Loucy (cell line): ENCODE measurements around the gene SLC17A2.
A peak's percentile ranks its signal among the peaks of the same experiment; 100 is the strongest.

Experiments used
- H2AFZ ChIP-seq: fragments of 200-600 bp; sonication (generic); 2 replicates; pipeline ENCODE4 v1.6.0; 2016; ENCODE audit warnings: antibody characterized with exemption, mild to moderate bottlenecking, low read length, moderate library complexity
- H3F3A ChIP-seq: fragments of 200-600 bp; 2 replicates; pipeline ENCODE4 v1.6.0; 2016; ENCODE audit warnings: antibody characterized with exemption, low read depth, mild to moderate bottlenecking
- H3K27me3 ChIP-seq: fragments of 200-600 bp; sonication (generic); 2 replicates; pipeline ENCODE4 v1.6.1; 2014; ENCODE audit warnings: low read length, mild to moderate bottlenecking; ENCODE audit not compliant: insufficient read depth, poor library complexity, severe bottlenecking
- H3K36me3 ChIP-seq: fragments of 200-600 bp; sonication (generic); 2 replicates; pipeline ENCODE4 v1.6.1; 2016; ENCODE audit warnings: low read length; ENCODE audit not compliant: insufficient read depth
- H3K4me1 ChIP-seq: fragments of 200-600 bp; sonication (generic); 2 replicates; pipeline ENCODE4 v1.5.1; 2014; ENCODE audit warnings: low read length, mild to moderate bottlenecking; ENCODE audit not compliant: insufficient read depth, poor library complexity, severe bottlenecking
- H3K4me2 ChIP-seq: fragments of 200-600 bp; sonication (generic); 2 replicates; pipeline ENCODE4 v1.6.0; 2014; ENCODE audit warnings: antibody characterized with exemption, low read length, low read depth, mild to moderate bottlenecking; ENCODE audit not compliant: poor library complexity, severe bottlenecking
- H3K4me3 ChIP-seq: fragments of 200-600 bp; sonication (generic); 2 replicates; pipeline ENCODE4 v1.5.1; 2014; ENCODE audit warnings: low read length, mild to moderate bottlenecking, mixed read lengths; ENCODE audit not compliant: poor library complexity, severe bottlenecking
- H3K79me2 ChIP-seq: fragments of 200-600 bp; sonication (generic); 2 replicates; pipeline ENCODE4 v1.6.1; 2014; ENCODE audit warnings: low read length; ENCODE audit not compliant: insufficient read depth
- H3K9ac ChIP-seq: fragments of 200-600 bp; sonication (generic); 2 replicates; pipeline ENCODE4 v1.6.0; 2014; ENCODE audit warnings: mild to moderate bottlenecking, low read depth, low read length, moderate library complexity; ENCODE audit not compliant: poor library complexity, severe bottlenecking
- H3K9me2 ChIP-seq: fragments of 200-600 bp; sonication (generic); replicated peaks from 2 replicates; pipeline ENCODE4 v1.6.1; 2016; ENCODE audit warnings: low read depth, low read length, mixed read lengths
- H3K9me3 ChIP-seq: fragments of 200-600 bp; sonication (generic); 2 replicates; pipeline ENCODE4 v1.6.1; 2014; ENCODE audit warnings: mild to moderate bottlenecking, antibody characterized with exemption, low read length, low read depth; ENCODE audit not compliant: insufficient read depth
- H4K20me1 ChIP-seq: fragments of 200-600 bp; sonication (generic); 2 replicates; pipeline ENCODE4 v1.6.0; 2014; ENCODE audit warnings: antibody characterized with exemption, low read length, mild to moderate bottlenecking; ENCODE audit not compliant: insufficient read depth, poor library complexity, severe bottlenecking
- CTCF ChIP-seq: fragments of 200-600 bp; sonication (generic); conservative IDR thresholded peaks from 2 replicates; pipeline ENCODE4 v1.5.1; 2014; ENCODE audit warnings: mild to moderate bottlenecking, antibody characterized with exemption, low read length
- EZH2phosphoT487 ChIP-seq: fragments of 200-600 bp; IDR thresholded peaks from 2 replicates; pipeline ENCODE4 v1.6.1; 2018; ENCODE audit warnings: antibody characterized with exemption, mild to moderate bottlenecking, moderate library complexity, borderline replicate concordance

The SLC17A2 gene

GRCh38 chr6:25913741-25914140 lies 16.8 kb downstream of the SLC17A2 start:
- H3F3A ChIP-seq: no peaks in the 10 kb centered on the region
- no peaks in the 10 kb centered on the region for H3K36me3 ChIP-seq
- H3K4me1 ChIP-seq: peaks cover 23% of the 10 kb centered on the region
- no peak overlapping the region for H3K9ac ChIP-seq
- H3K9me2 ChIP-seq: no peaks in the 10 kb centered on the region
- no peaks in the 10 kb centered on the region for H3K79me2 ChIP-seq
- no peaks in the 10 kb centered on the region for H3K27me3 ChIP-seq
- no peak overlapping the region for H2AFZ ChIP-seq
- H3K4me2 ChIP-seq: no peak overlapping the region
- H4K20me1 ChIP-seq: no peaks in the 10 kb centered on the region
- TF ChIP-seq EZH2phosphoT487: no peak
- no peak for TF ChIP-seq CTCF
- H3K9me3 ChIP-seq: no peaks in the 10 kb centered on the region
- no peak overlapping the region for H3K4me3 ChIP-seq

DNA sequence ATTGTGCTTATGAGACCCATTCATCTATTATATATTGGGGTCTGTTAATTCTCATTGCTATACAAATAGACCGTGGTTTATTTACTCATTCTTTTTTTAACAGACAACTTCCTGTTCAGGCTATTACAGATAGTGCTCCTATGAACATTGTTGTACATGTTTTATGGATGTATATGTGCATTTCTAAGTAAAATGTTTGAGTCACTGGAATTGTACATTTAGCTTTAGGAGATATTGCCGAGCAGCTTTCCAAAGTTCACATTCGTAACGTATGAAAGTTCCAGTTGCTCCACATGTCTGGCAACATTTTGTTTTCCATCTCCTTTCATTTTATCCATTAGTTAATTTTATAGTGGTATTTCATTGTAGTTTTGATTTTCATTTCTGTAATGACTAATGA lies 19.1 kb downstream of the SLC17A2 start:
- TF ChIP-seq EZH2phosphoT487 (no peak), CTCF (no peak)
- Histone ChIP-seq H3K9ac (no peak overlapping the region), H3K9me2 (no peaks in the 10 kb centered on the region), H2AFZ (no peak overlapping the region), H3K4me2 (peak overlapping the region; percentile 10), H3K27me3 (no peaks in the 10 kb centered on the region), H3K36me3 (no peaks in the 10 kb centered on the region), H3K4me3 (no peak overlapping the region), H3K9me3 (no peaks in the 10 kb centered on the region), H3K4me1 (peaks cover 32% of the 10 kb centered on the region), H3K79me2 (no peaks in the 10 kb centered on the region), H3F3A (no peaks in the 10 kb centered on the region), H4K20me1 (no peaks in the 10 kb centered on the region)

GRCh38 chr6:25907475-25908014 lies 22.9 kb downstream of the SLC17A2 start:
- H3K27me3 ChIP-seq: no peaks in the 10 kb centered on the region
- H3K36me3 ChIP-seq: no peaks in the 10 kb centered on the region
- H3K9me2 ChIP-seq: no peaks in the 10 kb centered on the region
- H3K4me3 ChIP-seq: no peak overlapping the region
- H3F3A ChIP-seq: no peaks in the 10 kb centered on the region
- H3K9me3 ChIP-seq: no peaks in the 10 kb centered on the region
- TF ChIP-seq EZH2phosphoT487 (no peak), CTCF (no peak)
- peaks cover 31% of the 10 kb centered on the region for H3K4me1 ChIP-seq
- H3K4me2 ChIP-seq: no peak overlapping the region
- H3K79me2 ChIP-seq: no peaks in the 10 kb centered on the region
- peak overlapping the region; percentile 37 for H2AFZ ChIP-seq
- no peak overlapping the region for H3K9ac ChIP-seq
- H4K20me1 ChIP-seq: no peaks in the 10 kb centered on the region
